Measurements from ENCODE around the gene KCNMB2.

GRCh38 chr3:178525251-178525650, 11.0 kb upstream of the KCNMB2 start:
- TF ChIP-seq CTCF (IDR thresholded peaks at IDR 0.05) (no peak), POLR2A (IDR thresholded peaks at IDR 0.05) (no peak)
